HEK293T (cell line): Measurements from ENCODE around the gene PHF11.

Experiments
- FOXK2 ChIP-seq: fragments of 450-650 bp; IDR thresholded peaks from 2 replicates; pipeline ENCODE4 v1.6.1; 2016; ENCODE audit warnings: mild to moderate bottlenecking
- HDGF ChIP-seq: fragments of 450-650 bp; IDR thresholded peaks from 2 replicates; pipeline ENCODE4 v1.6.1; 2017; ENCODE audit warnings: antibody characterized with exemption, borderline replicate concordance
- L3MBTL2 ChIP-seq: fragments of 450-650 bp; conservative IDR thresholded peaks from 2 replicates; pipeline ENCODE4 v1.6.1; 2016; ENCODE audit warnings: mild to moderate bottlenecking
- NFRKB ChIP-seq: fragments of 450-650 bp; IDR thresholded peaks from 2 replicates; pipeline ENCODE4 v1.6.1; 2016; ENCODE audit warnings: mild to moderate bottlenecking, moderate library complexity

GRCh38 chr13:49561062-49561410 is 65.3 kb downstream of the PHF11 start:
- TF ChIP-seq L3MBTL2 (no peak), NFRKB (no peak), FOXK2 (no peak), HDGF (no peak)
